SU-DHL-6 (cell line): Measurements from ENCODE around the gene CAPN15.

Experiments used
- H2AFZ ChIP-seq: fragments of 200-600 bp; sonication (generic); 2 replicates; pipeline ENCODE4 v1.6.1; 2014; ENCODE audit warnings: low read depth, mild to moderate bottlenecking, moderate library complexity, mixed read lengths, antibody characterized with exemption, low read length; ENCODE audit not compliant: severe bottlenecking
- H3F3A ChIP-seq: fragments of 200-600 bp; shearing (Covaris generic); 2 replicates; pipeline ENCODE4 v1.6.0; 2016; ENCODE audit warnings: antibody characterized with exemption, mild to moderate bottlenecking; ENCODE audit not compliant: insufficient read depth
- H3K27ac ChIP-seq: fragments of 200-600 bp; sonication (generic); 2 replicates; pipeline ENCODE4 v1.5.1; 2016; ENCODE audit warnings: low read depth, mild to moderate bottlenecking, low read length, moderate library complexity, mixed read lengths
- H3K27me3 ChIP-seq: fragments of 200-600 bp; sonication (generic), shearing (Covaris generic); 2 replicates; pipeline ENCODE4 v1.6.0; 2014; ENCODE audit warnings: mild to moderate bottlenecking, low read length
- H3K36me3 ChIP-seq: fragments of 200-600 bp; sonication (generic); 2 replicates; pipeline ENCODE4 v1.6.1; 2014; ENCODE audit warnings: mild to moderate bottlenecking, low read length, mixed read lengths
- H3K4me2 ChIP-seq: fragments of 300-600, 200-600 bp; shearing (Covaris generic), sonication (generic); 2 replicates; pipeline ENCODE4 v1.6.0; 2014; ENCODE audit warnings: low read length, low read depth, mild to moderate bottlenecking; ENCODE audit not compliant: poor library complexity, severe bottlenecking
- H3K4me3 ChIP-seq: fragments of 200-600 bp; sonication (generic); 2 replicates; pipeline ENCODE4 v1.5.1; 2014; ENCODE audit warnings: antibody characterized with exemption, low read length, mild to moderate bottlenecking, mixed read lengths; ENCODE audit not compliant: insufficient read depth, poor library complexity, severe bottlenecking
- H3K79me2 ChIP-seq: fragments of 200-600 bp; sonication (generic); 2 replicates; pipeline ENCODE4 v1.6.1; 2014; ENCODE audit warnings: mild to moderate bottlenecking, low read length, moderate library complexity; ENCODE audit not compliant: insufficient read depth
- H3K9ac ChIP-seq: fragments of 200-600 bp; sonication (generic); 2 replicates; pipeline ENCODE4 v1.7.0; 2014; ENCODE audit warnings: mild to moderate bottlenecking, low read length
- H3K9me2 ChIP-seq: fragments of 200-600 bp; sonication (generic); replicated peaks from 2 replicates; pipeline ENCODE4 v1.6.1; 2014; ENCODE audit warnings: low read length; ENCODE audit not compliant: insufficient read depth
- H3K9me3 ChIP-seq: fragments of 200-600 bp; sonication (generic); 2 replicates; pipeline ENCODE4 v1.6.1; 2014; ENCODE audit warnings: low read length, mixed read lengths; ENCODE audit not compliant: insufficient read depth
- H4K20me1 ChIP-seq: fragments of 200-600 bp; sonication (generic); 2 replicates; pipeline ENCODE4 v1.6.1; 2014; ENCODE audit warnings: low read depth, mild to moderate bottlenecking, antibody characterized with exemption, low read length, moderate library complexity, mixed read lengths
- CTCF ChIP-seq: fragments of 200-600 bp; sonication (generic); IDR thresholded peaks from one replicate; pipeline ENCODE4 v1.5.1; 2017; ENCODE audit warnings: antibody characterized with exemption, mild to moderate bottlenecking, low read length, moderate library complexity; ENCODE audit not compliant: insufficient read depth, poor library complexity, severe bottlenecking
- EZH2phosphoT487 ChIP-seq: fragments of 200-600 bp; sonication (generic), shearing (Covaris generic); conservative IDR thresholded peaks from 2 replicates; pipeline ENCODE4 v1.6.1; 2018; ENCODE audit warnings: mild to moderate bottlenecking, antibody characterized with exemption, low read length, moderate library complexity, mixed read lengths

CAPN15 gene

GRCh38 chr16:572865-573650, 45.5 kb downstream of the CAPN15 start:
- H3K9me2 ChIP-seq: no peaks in the 10 kb centered on the region
- H3F3A ChIP-seq: no peaks in the 10 kb centered on the region
- no peak overlapping the region for H3K4me2 ChIP-seq
- H3K9ac ChIP-seq: no peak overlapping the region
- H3K36me3 ChIP-seq: no peaks in the 10 kb centered on the region
- H3K9me3 ChIP-seq: no peaks in the 10 kb centered on the region
- H3K79me2 ChIP-seq: no peaks in the 10 kb centered on the region
- no peak overlapping the region for H3K4me3 ChIP-seq
- no peak overlapping the region for H2AFZ ChIP-seq
- no peak overlapping the region for H3K27ac ChIP-seq
- TF ChIP-seq CTCF (no peak), EZH2phosphoT487 (no peak)
- no peaks in the 10 kb centered on the region for H4K20me1 ChIP-seq
- no peaks in the 10 kb centered on the region for H3K27me3 ChIP-seq

- Histone ChIP-seq H3K27me3 (no peaks in the 10 kb centered on the region), H3K4me2 (no peak overlapping the region), H3K79me2 (no peaks in the 10 kb centered on the region), H4K20me1 (no peaks in the 10 kb centered on the region), H3F3A (no peaks in the 10 kb centered on the region), H3K9ac (no peak overlapping the region), H3K36me3 (no peaks in the 10 kb centered on the region), H3K27ac (no peak overlapping the region), H3K9me2 (no peaks in the 10 kb centered on the region), H3K9me3 (no peaks in the 10 kb centered on the region), H2AFZ (no peak overlapping the region), H3K4me3 (no peak overlapping the region)
- no peak for TF ChIP-seq EZH2phosphoT487
- TF ChIP-seq CTCF: no peak
Measured at GRCh38 chr16:574021-574760, 46.7 kb downstream of the CAPN15 start.

GRCh38 chr16:575354-576196, 48.1 kb downstream of the CAPN15 start:
- Histone ChIP-seq H3K79me2 (no peaks in the 10 kb centered on the region), H3K4me3 (no peak overlapping the region), H4K20me1 (no peaks in the 10 kb centered on the region), H3K27ac (no peak overlapping the region), H3K9me2 (no peaks in the 10 kb centered on the region), H2AFZ (no peak overlapping the region), H3K27me3 (no peaks in the 10 kb centered on the region), H3K36me3 (no peaks in the 10 kb centered on the region), H3F3A (no peaks in the 10 kb centered on the region), H3K9me3 (no peaks in the 10 kb centered on the region), H3K4me2 (no peak overlapping the region), H3K9ac (no peak overlapping the region)
- TF ChIP-seq EZH2phosphoT487: no peak
- TF ChIP-seq CTCF: no peak
